ENCODE results near the gene FGF11. TPM values are rescaled to one million over a fixed set of nuclear protein-coding genes. Genes with fewer than 3 reads are reported as not detected.

The FGF11 gene
- total and polyA plus RNA-seq, 4 donors = 0.47 to 3.5 (median 0.66) TPM

DNA sequence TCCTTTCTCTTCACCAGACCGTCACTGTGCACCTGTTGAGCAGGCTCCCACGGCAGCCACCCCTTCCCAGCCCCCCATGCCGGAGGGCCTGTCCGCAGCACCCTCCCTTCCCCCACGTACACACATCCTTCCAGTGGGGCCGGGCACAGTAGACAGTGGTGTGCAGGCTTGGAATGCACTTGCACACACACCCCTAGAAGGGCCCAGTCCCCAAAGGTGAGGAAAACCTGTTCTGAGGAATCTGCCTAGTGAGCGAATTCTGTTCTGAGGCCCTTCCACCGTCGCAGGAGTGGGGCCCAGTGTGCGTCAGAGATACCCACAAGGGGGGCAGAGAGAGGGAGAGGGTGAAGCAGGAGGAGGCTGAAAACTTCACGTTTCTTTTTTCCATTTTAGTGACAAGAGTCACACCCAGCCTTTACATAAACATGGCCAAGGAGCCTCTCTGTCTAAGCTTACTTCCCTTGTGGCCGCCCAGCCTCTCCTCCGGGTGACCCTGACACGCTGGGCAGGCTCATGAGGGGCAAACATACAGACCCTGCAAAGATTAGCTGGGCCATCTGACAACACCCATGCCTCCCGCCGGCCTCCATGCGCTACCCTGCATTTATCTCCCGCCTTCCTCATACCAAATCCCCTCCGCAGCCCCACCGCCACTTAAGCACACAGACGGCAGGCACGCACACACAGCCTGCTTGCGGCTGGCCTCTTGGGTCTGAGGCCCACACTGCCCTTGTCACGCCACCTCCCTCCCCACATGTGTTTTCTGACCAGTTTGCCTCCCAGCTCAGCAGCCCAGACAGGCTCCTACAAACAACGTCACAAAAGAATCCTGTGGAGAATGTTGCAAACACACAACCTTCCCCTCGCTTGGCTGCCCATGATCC is 38.3 kb downstream of the FGF11 start:
- DNase-seq = peak; percentile 72 to 78 (median 78)

GRCh38 chr17:7478276-7479212 is 39.2 kb downstream of the FGF11 start:
- H3K4me1 ChIP-seq (ENCODE audit: control insufficient read depth in 5 of 5, insufficient read depth in 5 of 5, low read length in 5 of 5) = peaks cover 12 to 52% (median 40%) of the 10 kb centered on the region in 5 donors
- 13 to 25% methylated on average over 36 to 40 of the region's 40 CpGs for WGBS, 2 donors

More for the DNA sequence above, 38.3 kb downstream of the FGF11 start:
- Histone ChIP-seq H3K36me3 (ENCODE audit: control insufficient read depth in 4 of 4, insufficient read depth in 4 of 4, low read length in 4 of 4) (peaks cover 0 to 3% (median 0%) of the 10 kb centered on the region in 4 donors), H3K9ac (ENCODE audit: insufficient read depth in 1 of 2, low read length in 2 of 2) (peak overlapping the region; percentile 68 to 88), H3K4me3 (peak overlapping the region; percentile 70), H3K27me3 (ENCODE audit: control insufficient read depth in 3 of 3, insufficient read depth in 3 of 3, low read length in 2 of 3) (no peaks in the 10 kb centered on the region), H3K4me1 (ENCODE audit: control insufficient read depth in 5 of 5, insufficient read depth in 5 of 5, low read length in 5 of 5) (peaks cover 10 to 43% (median 35%) of the 10 kb centered on the region in 5 donors), H3K27ac (ENCODE audit: low read depth in 1 of 2, low read length in 1 of 2) (peak overlapping the region; percentile 24 to 99), H3K9me3 (ENCODE audit: control insufficient read depth in 4 of 4, insufficient read depth in 3 of 4, low read length in 3 of 4) (no peaks in the 10 kb centered on the region)
- 15 to 22% methylated on average over 26 of the region's 26 CpGs for whole genome bisulfite sequencing, 2 donors
- no peak for ATAC-seq (ENCODE audit: insufficient read depth, low FRiP score)
- TF ChIP-seq CTCF (IDR thresholded peaks at IDR 0.05; ENCODE audit: control extremely low read depth, extremely low read depth) = no peak

More at GRCh38 chr17:7478276-7479212, 39.2 kb downstream of the FGF11 start:
- H3K9ac ChIP-seq (ENCODE audit: insufficient read depth in 1 of 2, low read length in 2 of 2) = peak overlapping the region; percentile 68 to 88
- no peaks in the 10 kb centered on the region for H3K9me3 ChIP-seq (ENCODE audit: control insufficient read depth in 4 of 4, insufficient read depth in 3 of 4, low read length in 3 of 4)
- no peaks in the 10 kb centered on the region for H3K27me3 ChIP-seq (ENCODE audit: control insufficient read depth in 3 of 3, insufficient read depth in 3 of 3, low read length in 2 of 3)
- DNase-seq (peak; percentile 64 to 73 (median 66)), ATAC-seq (ENCODE audit: insufficient read depth, low FRiP score) (peak; percentile 6)
- peaks cover 0 to 3% (median 0%) of the 10 kb centered on the region in 4 donors for H3K36me3 ChIP-seq (ENCODE audit: control insufficient read depth in 4 of 4, insufficient read depth in 4 of 4, low read length in 4 of 4)
- peak overlapping the region; percentile 70 for H3K4me3 ChIP-seq
- no peak for TF ChIP-seq CTCF (IDR thresholded peaks at IDR 0.05; ENCODE audit: control extremely low read depth, extremely low read depth)
- H3K27ac ChIP-seq (ENCODE audit: low read depth in 1 of 2, low read length in 1 of 2) = peak overlapping the region; percentile 98 to 99

Measured in lung (tissue), 12 donors.